Cardiac septum (tissue), 1 donor: ENCODE data around the gene ZCWPW2. TPM values are rescaled to one million over a fixed set of nuclear protein-coding genes. Genes with fewer than 3 reads are reported as not detected.

ENCODE experiments used
- DNase-seq: peaks from one replicate; pipeline ENCODE4 v3.0.0-alpha.2; 2020; ENCODE audit warnings: low spot score
- intact Hi-C: fragments of 100-400 bp; cut with DNase I; formaldehyde crosslinking; loops from one replicate; pipeline ENCODE4 v1.14.0; 2022
- total RNA-seq: library from RNA; stranded (reverse); fragmentation: NEBNext Ultra II Directional; extraction: Animal tissue kit (Norgen Biotek cat#: 25700); gene quantifications from one replicate; pipeline ENCODE4 v1.2.1, GENCODE V29; 2021
- donor health status: DM: no; HTN: no; CAD: no.

The ZCWPW2 gene
- total RNA-seq, 1 donor from 2014 or later: 2.1 TPM

DNA sequence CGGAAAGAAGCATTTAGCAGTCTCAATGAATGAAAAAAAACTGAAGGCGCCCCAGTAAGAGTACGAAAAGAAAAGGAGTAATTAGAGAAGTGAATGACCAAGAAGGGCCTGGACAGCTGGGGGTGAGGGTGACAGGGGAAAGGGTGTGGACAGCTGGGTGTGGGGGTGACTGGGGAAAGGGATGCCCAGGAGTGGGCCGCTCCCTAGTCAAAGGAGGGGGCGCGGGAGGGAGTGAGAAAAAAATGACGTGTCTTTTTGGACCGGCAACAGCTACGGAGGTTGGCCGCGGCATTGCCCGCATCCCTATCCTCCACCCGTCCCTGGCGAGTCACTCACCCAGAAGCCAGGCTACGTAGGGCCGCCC lies 274 bp upstream of the ZCWPW2 start:
- no peak for DNase-seq
- intact Hi-C loops: loop anchor here (5.0 kb wide), 1 partner anchor 106 kb away; the partner anchor contains the start of gene CMC1

DNA sequence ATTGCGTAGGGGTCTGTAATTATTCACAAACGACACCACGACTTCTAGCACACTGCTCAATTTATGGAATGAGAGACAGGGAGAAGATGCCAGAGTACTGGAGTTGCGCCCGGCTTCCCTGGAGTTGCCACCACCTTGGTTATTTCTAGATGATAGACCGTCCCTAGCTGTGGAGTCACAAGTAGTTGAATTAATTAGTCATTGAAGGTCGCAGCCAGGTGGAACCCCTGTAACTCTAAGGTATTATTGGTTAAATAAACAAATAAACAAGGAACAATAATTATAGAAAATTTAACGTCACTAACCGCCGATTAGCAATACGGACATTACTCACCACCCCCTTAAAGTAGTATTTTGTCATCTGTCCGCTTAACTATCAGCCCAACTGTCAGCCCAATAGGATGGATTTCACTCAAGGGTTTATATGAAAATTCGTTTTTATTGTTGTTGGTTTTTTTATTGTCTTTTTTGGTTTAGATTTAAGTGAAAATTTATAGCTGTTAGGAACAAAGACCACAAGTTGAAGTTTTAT lies 1.0 kb downstream of the ZCWPW2 start:
- no peak for DNase-seq
- intact Hi-C loops: loop anchor here (5.0 kb wide), 1 partner anchor 107 kb away; the partner anchor contains the start of gene CMC1

DNA sequence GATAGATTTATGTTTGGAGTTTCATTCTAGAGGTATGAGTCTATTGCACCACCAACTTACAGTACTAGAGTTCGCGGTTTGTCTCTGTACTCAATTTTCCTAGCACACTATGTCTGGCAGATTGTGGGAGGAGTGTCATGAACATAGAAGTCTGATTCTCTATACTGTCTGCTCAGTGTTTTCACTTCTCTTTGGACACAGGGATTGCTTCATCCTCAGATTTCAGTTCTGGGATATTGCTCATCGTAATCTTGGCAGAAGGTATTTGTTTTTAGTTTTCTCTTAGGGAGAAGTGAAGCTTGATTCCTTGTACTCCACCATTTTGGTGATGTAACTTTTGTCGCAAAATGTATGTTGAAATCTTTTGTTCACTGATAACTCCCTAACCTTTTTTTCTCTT lies 27.9 kb downstream of the ZCWPW2 start:
- DNase-seq: no peak
- intact Hi-C loops: no loop called here

DNA sequence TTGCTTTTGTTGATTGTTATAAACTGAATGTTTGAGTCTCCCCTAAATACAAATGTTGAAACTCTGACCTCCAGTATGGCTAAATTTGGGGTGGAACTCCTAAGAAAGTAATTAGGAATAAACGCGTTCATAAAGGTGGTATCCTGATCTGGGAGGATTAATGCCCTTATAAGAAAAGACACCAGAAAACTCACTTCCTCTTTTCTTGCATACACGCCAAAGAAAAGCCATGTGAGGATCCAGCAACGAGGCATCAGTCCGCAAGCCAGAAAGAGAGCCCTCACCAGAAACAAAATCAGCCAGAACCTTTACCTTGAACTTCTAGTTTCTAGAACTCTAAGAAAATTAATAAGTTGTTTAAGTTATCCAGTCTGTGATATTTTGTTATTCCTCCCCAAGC lies 37.5 kb downstream of the ZCWPW2 start:
- intact Hi-C loops: no loop called here
- no peak for DNase-seq

DNA sequence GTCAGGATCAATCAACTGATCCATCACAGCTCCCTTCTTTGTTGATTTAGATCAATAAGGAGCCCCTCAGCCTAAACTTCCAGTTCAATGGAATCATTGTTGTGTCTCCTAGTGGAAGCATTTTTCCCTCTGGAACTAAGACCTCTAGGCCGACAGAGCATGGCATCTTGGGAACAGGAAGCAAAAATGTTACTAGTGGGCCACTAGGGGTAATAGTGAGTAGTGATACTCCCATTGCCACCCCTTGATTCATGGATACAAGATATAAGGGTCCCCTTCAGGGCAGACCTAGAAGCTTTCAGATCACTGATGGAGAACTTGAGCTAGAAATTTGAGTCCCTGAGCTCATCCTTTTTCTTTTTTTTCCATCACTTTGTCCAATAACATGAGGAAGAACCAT lies 40.5 kb downstream of the ZCWPW2 start:
- intact Hi-C loops: no loop called here
- DNase-seq: no peak

DNA sequence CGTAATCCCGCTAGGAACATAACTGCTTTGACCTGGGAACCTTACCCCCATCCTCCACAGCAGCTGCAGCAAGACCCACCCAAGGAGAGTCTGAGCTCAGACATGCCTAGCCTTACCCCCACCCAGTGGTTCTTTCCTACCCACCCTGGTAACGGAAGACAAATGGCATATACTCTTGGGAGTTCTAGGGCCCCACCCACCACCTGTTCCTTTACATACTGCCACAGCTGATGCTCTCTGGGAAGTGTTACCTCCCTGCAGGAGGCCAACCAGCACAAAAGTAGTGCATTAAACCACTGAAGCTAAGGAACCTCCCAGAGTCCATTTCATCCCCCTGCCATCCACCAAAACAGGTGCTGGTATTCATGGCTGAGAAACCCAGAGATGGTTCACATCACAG lies 50.7 kb downstream of the ZCWPW2 start:
- no peak for DNase-seq
- intact Hi-C loops: no loop called here

DNA sequence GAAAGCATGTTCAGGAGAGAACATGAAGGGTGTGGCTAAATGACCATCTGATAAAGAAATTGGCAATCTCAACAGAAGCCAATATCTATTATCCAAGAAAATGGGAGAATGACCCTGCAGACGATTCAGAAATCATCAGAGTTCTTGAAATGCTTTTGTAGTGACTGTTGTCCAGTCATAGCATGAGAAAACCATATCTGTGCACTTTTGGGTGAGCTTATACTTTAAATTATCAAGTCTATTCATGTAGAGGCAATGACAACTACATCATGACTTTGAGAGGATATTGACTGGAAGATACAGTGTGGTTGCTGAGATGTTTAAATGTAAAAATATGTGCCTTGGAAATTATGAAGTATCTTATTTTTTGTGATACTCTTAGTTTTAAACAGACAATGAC lies 57.7 kb downstream of the ZCWPW2 start:
- no peak for DNase-seq
- intact Hi-C loops: no loop called here

DNA sequence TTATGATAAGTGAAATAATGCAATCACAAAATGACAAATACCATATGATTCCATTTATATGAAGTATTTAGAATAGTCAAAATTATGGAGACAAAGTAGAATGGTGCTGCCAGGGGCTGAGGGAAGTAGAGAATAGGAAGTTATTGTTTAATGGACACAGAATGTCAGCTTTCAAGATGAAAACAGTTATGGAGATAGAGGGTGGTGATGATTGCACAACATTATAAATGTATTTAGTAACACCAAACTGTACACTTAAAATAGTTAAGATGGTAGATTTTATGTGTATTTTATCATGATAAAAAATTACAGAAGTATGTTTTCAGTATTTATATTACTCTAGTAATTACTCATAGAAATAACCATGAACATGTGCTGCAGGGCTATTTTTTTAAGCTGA lies 100.9 kb downstream of the ZCWPW2 start:
- no peak for DNase-seq
- intact Hi-C loops: no loop called here

DNA sequence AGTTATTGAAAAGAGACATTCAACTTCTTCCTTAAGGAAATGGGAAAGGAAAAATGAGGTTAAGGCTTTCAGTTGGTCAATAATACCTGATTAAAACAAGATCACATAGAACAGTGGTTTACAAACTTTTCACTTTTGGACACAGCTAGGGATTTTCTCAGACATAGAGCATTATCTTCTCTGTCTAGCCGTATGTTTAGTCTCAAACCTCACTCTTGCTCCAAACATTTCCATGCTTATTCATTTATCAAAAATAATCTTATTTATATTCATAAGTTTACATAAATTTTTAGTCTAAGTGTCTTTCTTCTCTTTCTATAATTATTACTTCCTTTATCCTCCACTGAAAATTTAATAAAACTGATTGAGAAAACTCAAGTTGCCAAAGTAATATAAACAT lies 114.3 kb downstream of the ZCWPW2 start:
- DNase-seq: no peak
- intact Hi-C loops: no loop called here

DNA sequence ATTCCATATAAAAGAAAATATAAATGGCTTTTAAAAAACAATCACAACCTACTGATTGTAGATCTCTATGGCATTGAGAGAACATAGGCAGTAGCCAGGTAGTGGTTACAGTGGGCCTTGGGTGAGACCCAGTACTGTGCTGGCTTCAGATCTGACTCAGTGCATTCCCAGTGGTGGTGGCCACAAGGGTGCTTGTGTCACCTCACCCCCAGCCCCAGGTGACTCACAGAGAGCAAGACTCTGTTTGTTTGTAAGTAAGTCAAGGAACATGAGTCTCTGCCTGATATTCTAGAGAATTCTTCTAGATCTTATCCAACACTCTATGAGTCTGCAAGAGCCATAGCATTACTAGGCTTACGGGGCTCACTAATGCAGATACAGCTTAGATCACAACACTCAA lies 118.9 kb downstream of the ZCWPW2 start:
- no peak for DNase-seq
- intact Hi-C loops: no loop called here

DNA sequence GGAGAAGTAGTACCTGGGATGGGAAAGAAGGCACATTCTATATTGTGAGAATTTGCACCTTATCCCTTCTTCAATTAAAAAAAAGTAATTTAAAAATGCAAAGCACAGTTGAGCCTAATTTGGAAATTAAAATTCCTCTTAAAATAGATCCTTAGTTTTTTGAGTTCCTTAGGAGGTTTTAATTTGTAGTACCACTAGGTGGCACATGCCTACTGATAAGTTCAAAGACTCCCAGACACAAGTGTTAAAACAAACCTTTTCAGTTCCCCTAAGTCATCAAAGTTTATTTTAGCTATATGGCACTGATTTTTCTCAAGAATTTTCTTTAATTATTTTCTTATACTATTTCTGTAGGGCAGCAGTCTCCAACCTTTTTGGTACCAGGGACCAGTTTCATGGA lies 127.7 kb downstream of the ZCWPW2 start:
- intact Hi-C loops: loop anchor here (10.0 kb wide), 1 partner anchor 249 kb away; no protein-coding TSS in a partner anchor
- DNase-seq: no peak

DNA sequence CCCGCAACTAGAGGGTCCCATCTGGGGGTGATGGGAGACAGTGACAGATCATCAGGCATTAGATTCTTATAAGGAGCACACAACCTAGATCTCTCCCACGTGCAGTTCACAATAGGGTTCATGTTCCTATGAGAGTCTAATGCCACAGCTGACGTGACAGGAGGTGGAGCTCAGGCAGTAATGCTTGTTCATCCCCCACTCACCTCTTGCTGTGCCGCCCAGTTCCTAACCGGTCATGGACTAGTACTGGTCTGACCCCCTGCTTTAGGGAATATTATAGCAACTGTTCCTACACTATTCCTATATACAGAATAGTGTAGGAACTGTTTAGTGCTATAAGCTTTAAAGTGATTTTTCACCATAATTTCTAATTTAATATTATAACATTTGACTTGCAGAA lies 128.2 kb downstream of the ZCWPW2 start:
- no peak for DNase-seq
- intact Hi-C loops: loop anchor here (10.0 kb wide), 1 partner anchor 248 kb away; no protein-coding TSS in a partner anchor

DNA sequence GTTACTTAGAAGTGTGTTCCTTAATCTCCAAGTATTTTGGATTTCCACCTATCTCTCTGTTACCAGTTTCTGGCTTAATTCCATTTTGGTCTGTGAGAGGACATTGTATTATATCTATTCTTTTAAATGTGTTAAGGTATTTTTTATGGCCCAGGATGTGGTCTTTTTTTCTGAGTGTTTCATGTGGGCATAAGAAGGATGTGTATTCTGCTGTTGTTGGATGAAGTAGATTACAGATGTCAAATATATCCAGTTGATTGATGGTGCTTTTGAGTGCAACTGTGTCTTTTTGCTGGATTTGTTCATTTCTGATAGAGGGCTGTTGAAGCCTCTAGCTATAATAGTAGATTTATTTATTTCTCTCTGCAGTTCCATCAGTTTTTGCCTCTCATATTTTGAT lies 136.6 kb downstream of the ZCWPW2 start:
- intact Hi-C loops: no loop called here
- no peak for DNase-seq

DNA sequence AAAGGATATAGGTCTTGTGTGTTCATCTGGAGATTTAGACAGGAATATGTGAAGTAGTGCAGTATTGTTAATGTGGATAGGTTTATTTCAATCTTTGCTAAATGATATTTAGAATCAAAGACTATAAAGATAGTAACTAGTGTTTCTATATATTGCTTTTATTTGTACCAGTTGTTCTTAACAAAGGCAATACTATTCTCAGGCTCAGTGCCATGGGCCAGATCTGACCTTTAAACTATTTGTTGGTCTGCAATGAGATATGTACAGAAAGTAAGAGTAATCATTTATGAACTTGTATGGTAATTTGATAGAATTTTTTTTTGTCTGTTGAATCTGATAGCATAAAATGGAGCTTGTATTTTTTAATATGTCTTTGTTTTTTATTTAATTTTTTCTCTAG lies 146.8 kb downstream of the ZCWPW2 start:
- intact Hi-C loops: no loop called here
- no peak for DNase-seq

DNA sequence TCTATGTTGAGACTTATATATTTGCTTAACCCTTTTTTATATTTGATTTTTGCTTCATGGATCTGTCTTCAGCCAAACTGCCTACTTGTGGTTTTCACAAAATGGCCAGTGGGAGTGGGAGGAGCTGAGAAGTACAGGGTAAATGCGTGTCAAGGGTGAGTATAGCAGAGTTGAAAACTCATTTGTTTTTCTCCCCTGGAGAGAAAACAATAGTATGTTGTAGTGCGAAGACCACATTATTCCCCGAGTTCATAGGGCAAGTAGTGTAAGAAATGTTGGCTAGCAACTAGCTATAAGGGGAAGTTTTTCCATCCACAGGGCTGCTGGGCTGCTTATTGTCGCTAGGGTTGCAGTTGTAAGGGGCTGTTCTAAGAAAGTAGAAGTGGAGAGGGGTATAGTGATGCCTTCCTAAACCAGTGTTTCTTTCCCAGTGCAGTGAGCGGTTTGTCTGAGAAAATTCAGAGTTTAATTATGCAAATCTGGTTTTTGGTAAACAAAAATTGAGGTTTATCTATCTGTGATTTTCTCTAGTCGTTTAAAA lies 153.9 kb downstream of the ZCWPW2 start:
- DNase-seq: no peak
- intact Hi-C loops: no loop called here

DNA sequence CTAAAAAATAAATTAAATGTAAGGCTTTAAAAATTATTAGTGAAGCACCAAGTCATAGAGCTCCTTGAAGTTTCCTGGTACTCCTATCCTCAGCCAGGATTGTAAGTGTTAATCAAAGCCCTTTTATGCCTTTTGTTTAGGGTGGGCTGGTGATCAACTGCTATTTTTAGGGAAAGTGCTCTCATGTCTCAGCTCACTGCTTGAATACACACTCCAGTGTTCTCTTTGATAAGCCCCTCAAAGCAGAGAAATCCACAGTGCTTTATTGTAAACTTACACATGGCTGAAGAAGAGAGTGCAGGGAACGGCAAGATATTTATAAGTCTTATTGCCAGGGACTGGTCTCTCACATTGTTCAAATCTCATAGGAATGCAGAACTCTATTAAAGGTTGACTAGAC lies 156.5 kb downstream of the ZCWPW2 start:
- intact Hi-C loops: no loop called here
- DNase-seq: no peak

DNA sequence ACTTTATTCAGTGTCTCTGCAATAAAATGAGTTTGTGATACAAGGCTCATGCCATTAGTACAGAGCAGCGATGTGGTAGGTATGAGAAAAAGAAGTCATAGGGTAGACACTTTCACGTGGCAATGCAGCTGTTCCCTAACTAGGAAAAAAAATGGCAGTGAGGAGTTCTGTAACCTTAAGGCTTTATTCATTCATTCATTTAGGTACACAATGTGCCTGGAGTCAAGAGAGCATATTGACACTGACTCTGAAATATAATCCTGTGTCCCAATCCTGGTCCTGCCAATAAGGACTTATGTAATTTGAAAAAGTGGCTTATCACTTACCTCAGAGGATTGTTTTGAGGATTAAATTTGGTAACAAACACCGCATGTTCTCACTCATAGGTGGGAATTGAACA lies 173.1 kb downstream of the ZCWPW2 start:
- intact Hi-C loops: no loop called here
- no peak for DNase-seq

DNA sequence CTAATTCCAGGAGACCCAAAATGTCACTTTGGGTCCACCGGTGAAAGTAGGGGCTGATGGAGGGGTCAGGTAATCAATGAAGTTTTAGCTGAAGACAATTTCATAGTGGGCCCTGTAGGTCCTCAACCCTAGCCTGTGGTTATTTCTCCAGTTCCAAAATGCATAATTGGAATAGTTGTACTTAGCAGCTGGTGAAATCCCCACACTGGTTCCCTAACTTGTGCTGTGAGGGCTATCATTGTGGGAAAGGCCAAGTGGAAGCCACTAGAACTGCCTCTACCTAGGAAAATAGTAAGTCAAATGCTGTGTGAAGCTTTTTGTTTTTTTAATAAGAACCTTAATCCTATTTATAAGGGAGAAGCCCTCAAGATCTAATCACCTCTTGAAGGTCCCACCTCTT lies 193.8 kb downstream of the ZCWPW2 start:
- intact Hi-C loops: no loop called here
- no peak for DNase-seq

DNA sequence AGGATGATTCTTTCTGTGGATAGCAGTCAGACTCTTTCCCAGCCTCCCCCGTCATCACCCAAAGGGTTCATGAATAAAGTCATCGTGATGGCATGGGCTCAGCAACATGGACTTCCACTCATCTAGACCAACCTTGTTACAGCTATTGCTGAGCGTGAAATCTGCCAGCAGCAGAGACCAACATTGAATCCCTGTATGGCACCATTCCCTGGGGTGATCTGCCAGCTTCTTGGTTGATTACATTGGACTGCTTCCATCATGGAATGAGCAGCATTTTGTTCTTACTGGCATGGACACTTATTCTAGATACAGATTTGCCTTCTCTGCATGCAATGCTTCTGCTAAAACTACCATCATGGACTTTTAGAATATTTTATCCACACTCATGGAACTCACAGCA lies 195.7 kb downstream of the ZCWPW2 start:
- no peak for DNase-seq
- intact Hi-C loops: no loop called here

DNA sequence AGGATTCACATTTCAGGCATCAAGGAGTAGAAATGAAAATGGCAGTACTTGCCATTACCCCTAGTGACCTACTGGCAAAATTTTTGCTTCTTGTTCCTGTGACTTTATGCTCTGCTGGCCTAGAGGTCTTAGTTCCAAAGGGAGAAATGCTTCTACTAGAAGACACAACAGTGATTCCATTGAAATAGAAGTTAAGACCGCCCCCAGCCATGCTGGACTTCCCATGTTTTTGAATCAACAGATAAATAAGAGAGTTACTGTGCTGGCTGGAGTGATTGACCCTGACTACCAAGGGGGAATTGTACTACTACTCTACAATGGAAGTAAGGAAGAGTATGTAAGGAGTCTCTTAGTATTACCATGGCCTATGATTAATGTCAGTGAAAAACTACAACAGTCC lies 196.3 kb downstream of the ZCWPW2 start:
- intact Hi-C loops: no loop called here
- DNase-seq: no peak

DNA sequence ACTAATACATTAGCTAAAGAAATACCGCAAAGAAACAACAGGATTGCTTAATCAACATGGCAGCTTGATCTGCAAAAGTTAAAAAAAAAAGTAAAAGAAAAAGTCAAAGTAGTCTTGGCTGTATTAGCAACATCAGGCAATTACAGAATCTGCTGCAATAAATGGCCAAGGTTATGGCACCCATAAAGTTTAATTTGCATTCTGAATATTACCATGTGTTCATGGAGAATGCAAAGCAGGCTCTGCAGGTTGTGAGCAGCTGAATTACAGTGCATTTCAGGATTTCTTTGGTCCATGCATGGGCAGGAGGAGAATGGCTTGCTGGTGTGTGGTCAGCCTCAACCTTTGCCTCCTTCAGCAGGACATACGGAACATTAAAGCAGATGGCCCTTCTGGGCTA lies 199.2 kb downstream of the ZCWPW2 start:
- no peak for DNase-seq
- intact Hi-C loops: no loop called here

DNA sequence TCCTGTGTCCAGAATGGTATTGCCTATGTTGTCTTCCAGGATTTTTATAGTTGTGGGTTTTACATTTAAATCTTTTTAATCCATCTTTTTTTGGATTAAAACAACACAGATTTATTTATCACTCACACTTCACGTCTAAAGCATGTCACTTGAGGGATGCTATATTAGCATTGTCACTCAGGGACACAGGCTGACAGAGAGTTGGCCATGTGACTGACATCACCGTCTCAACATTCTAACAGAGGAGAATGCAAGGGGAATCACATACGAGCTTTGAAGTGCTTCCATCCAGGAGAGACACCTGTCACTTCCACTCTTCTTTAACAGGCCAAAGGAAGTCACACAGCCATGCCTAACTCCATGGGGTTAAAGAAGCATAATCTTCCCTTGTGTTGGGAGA lies 204.7 kb downstream of the ZCWPW2 start:
- intact Hi-C loops: no loop called here
- DNase-seq: no peak
